SK-N-SH (cell line): ENCODE results near the gene ZMAT2. TPM values are rescaled to one million over a fixed set of nuclear protein-coding genes. Genes with fewer than 3 reads are reported as not detected.
A peak's percentile ranks its signal among the peaks of the same experiment; 100 is the strongest.

Source experiments
- CTCF ChIA-PET: fragments of 300-600, 350-600 bp; formaldehyde crosslinking; extraction: SDS; loops from one replicate; lab custom pipeline; 2021; lab: Yijun Ruan, JAX
- POLR2A ChIA-PET: fragments of 350-600 bp; sonication (Branson Sonifier 250); formaldehyde crosslinking; extraction: SDS; loops from one replicate; lab custom pipeline; 2020; ENCODE audit warnings: antibody characterized with exemption, inconsistent platforms; lab: Yijun Ruan, JAX
- DNase-seq: peaks from one replicate; pipeline ENCODE4 v3.0.0; 2012
- H2AFZ ChIP-seq: fragments of 200-600 bp; sonication (generic); 2 replicates; pipeline ENCODE4 v1.8.1; 2016; ENCODE audit warnings: antibody characterized with exemption, mild to moderate bottlenecking, low read depth
- H3F3A ChIP-seq: fragments of 200-600 bp; sonication (generic); replicated peaks from 2 replicates; pipeline ENCODE3; 2016; ENCODE audit warnings: antibody characterized with exemption, mild to moderate bottlenecking; ENCODE audit not compliant: insufficient read depth
- H3K27ac ChIP-seq, 2 experiments: fragments of 200-500 bp in 1 of 2; fragments of 200-600 bp in 1 of 2; sonication (Bioruptor generic) in 1 of 2; sonication (generic), shearing (Covaris generic) in 1 of 2; 2 replicates each; pipeline versions ENCODE4 v1.5.1 to v1.6.1; 2014 to 2016; ENCODE audit warnings: low read depth in 2 of 2, inconsistent platforms in 1 of 2, low read length in 1 of 2, mild to moderate bottlenecking in 1 of 2, mixed read lengths in 1 of 2
- H3K27me3 ChIP-seq: fragments of 200-600 bp; sonication (generic), shearing (Covaris generic); 2 replicates; pipeline ENCODE4 v1.6.1; 2016; ENCODE audit warnings: mixed run types; ENCODE audit not compliant: insufficient read depth
- H3K36me3 ChIP-seq, 2 experiments: fragments of 200-500 bp in 1 of 2; fragments of 200-600 bp in 1 of 2; sonication (Bioruptor generic) in 1 of 2; sonication (generic) in 1 of 2; replicated peaks in 1 of 2; 2 replicates each; pipeline versions ENCODE3 to v1.5.1; 2014 to 2016; ENCODE audit warnings: low read length in 1 of 2, mild to moderate bottlenecking in 1 of 2; ENCODE audit not compliant: insufficient read depth in 2 of 2, control insufficient read depth in 1 of 2
- H3K4me1 ChIP-seq, 2 experiments: fragments of 200-500 bp in 1 of 2; fragments of 200-600 bp in 1 of 2; sonication (Bioruptor generic) in 1 of 2; sonication (generic), shearing (Covaris generic) in 1 of 2; 2 replicates each; pipeline versions ENCODE4 v1.5.1 to v1.6.1; 2014 to 2016; ENCODE audit warnings: low read depth in 1 of 2, low read length in 1 of 2, mixed run types in 1 of 2; ENCODE audit not compliant: insufficient read depth in 2 of 2, control insufficient read depth in 1 of 2
- H3K4me2 ChIP-seq: fragments of 200-600 bp; sonication (generic), shearing (Covaris generic); 2 replicates; pipeline ENCODE4 v1.6.1; 2017; ENCODE audit warnings: mixed run types
- H3K4me3 ChIP-seq, 2 experiments: fragments of 200-500 bp in 1 of 2; fragments of 200-600 bp in 1 of 2; sonication (Bioruptor generic) in 1 of 2; sonication (generic), shearing (Covaris generic) in 1 of 2; 2 replicates each; pipeline versions ENCODE4 v1.5.1 to v1.8.1; 2014 to 2016; ENCODE audit warnings: low read depth in 2 of 2, inconsistent platforms in 1 of 2, low read length in 1 of 2, mild to moderate bottlenecking in 1 of 2, mixed read lengths in 1 of 2, moderate library complexity in 1 of 2
- H3K79me2 ChIP-seq: fragments of 200-600 bp; sonication (generic); 2 replicates; pipeline ENCODE4 v1.8.1; 2017; ENCODE audit warnings: mild to moderate bottlenecking; ENCODE audit not compliant: insufficient read depth
- H3K9ac ChIP-seq: fragments of 200-600 bp; sonication (generic); 2 replicates; pipeline ENCODE4 v1.6.1; 2017; ENCODE audit warnings: mixed run types
- H3K9me2 ChIP-seq: fragments of 200-600 bp; sonication (generic); 2 replicates; pipeline ENCODE4 v1.6.1; 2017; ENCODE audit warnings: mixed run types
- H3K9me3 ChIP-seq: fragments of 200-600 bp; sonication (generic); 2 replicates; pipeline ENCODE4 v1.6.1; 2017; ENCODE audit warnings: mixed run types, mild to moderate bottlenecking, moderate library complexity
- H4K20me1 ChIP-seq: fragments of 200-600 bp; sonication (generic); 2 replicates; pipeline ENCODE4 v1.6.1; 2017; ENCODE audit warnings: mild to moderate bottlenecking, mixed run types; ENCODE audit not compliant: insufficient read depth
- CHD2 ChIP-seq: fragments of 150-350 bp; IDR thresholded peaks from 2 replicates; pipeline ENCODE4 v1.6.1; 2018; ENCODE audit warnings: low read length; ENCODE audit not compliant: partially characterized antibody
- ELF1 ChIP-seq: IDR thresholded peaks from 2 replicates; pipeline ENCODE4 v1.4.0; 2012
- EP300 ChIP-seq, 2 experiments: IDR thresholded peaks; 2 replicates each; pipeline versions ENCODE4 v1.4.0 to v1.6.1; 2012; ENCODE audit warnings: borderline replicate concordance in 1 of 2, low read depth in 1 of 2, low read length in 1 of 2
- EZH2phosphoT487 ChIP-seq: fragments of 200-600 bp; sonication (generic); IDR thresholded peaks from 2 replicates; pipeline ENCODE4 v1.6.1; 2017; ENCODE audit warnings: low read depth, mixed run types, mild to moderate bottlenecking, antibody characterized with exemption, moderate library complexity, borderline replicate concordance
- FOSL2 ChIP-seq: IDR thresholded peaks from 2 replicates; pipeline ENCODE4 v1.4.0; 2012; ENCODE audit warnings: low read depth, mild to moderate bottlenecking, moderate library complexity, borderline replicate concordance
- FOXJ3 ChIP-seq: sonication (generic); formaldehyde crosslinking; IDR thresholded peaks from 2 replicates; pipeline ENCODE4 v1.5.1; 2020; ENCODE audit warnings: mild to moderate bottlenecking, missing genetic modification reagents
- FOXM1 ChIP-seq: IDR thresholded peaks from 2 replicates; pipeline ENCODE4 v1.4.0; 2012; ENCODE audit warnings: low read depth, mild to moderate bottlenecking
- GABPA ChIP-seq: IDR thresholded peaks from 2 replicates; pipeline ENCODE4 v1.4.0; 2012; ENCODE audit warnings: low read depth, mild to moderate bottlenecking
- GATA2 ChIP-seq: sonication (generic); formaldehyde crosslinking; IDR thresholded peaks from 2 replicates; pipeline ENCODE4 v1.5.0; 2020; ENCODE audit warnings: mild to moderate bottlenecking, missing genetic modification reagents
- JUND ChIP-seq: IDR thresholded peaks from 2 replicates; pipeline ENCODE4 v1.4.0; 2012
- MEF2A ChIP-seq: IDR thresholded peaks from 2 replicates; pipeline ENCODE4 v1.4.0; 2012; ENCODE audit warnings: low read depth, borderline replicate concordance
- NFIC ChIP-seq: IDR thresholded peaks from 2 replicates; pipeline ENCODE4 v1.4.0; 2012; ENCODE audit warnings: borderline replicate concordance
- POLR2AphosphoS5 ChIP-seq: IDR thresholded peaks from 2 replicates; pipeline ENCODE4 v1.6.1; 2012; ENCODE audit warnings: low read depth, low read length
- RFX5 ChIP-seq: IDR thresholded peaks from 2 replicates; pipeline ENCODE4 v1.6.1; 2012; ENCODE audit warnings: mild to moderate bottlenecking, improper control_type of control experiment, low read length
- RXRA ChIP-seq: IDR thresholded peaks from 2 replicates; pipeline ENCODE4 v1.4.0; 2012; ENCODE audit warnings: low read depth, mild to moderate bottlenecking, borderline replicate concordance
- SIN3A ChIP-seq: IDR thresholded peaks from 2 replicates; pipeline ENCODE4 v1.6.1; 2012; ENCODE audit warnings: low read depth, mild to moderate bottlenecking, low read length, moderate library complexity, borderline replicate concordance
- SMC3 ChIP-seq: IDR thresholded peaks from 2 replicates; pipeline ENCODE4 v1.6.1; 2012; ENCODE audit warnings: low read depth, low read length, improper control_type of control experiment
- TAF1 ChIP-seq: IDR thresholded peaks from 2 replicates; pipeline ENCODE4 v1.6.1; 2012; ENCODE audit warnings: low read depth, mild to moderate bottlenecking, low read length, moderate library complexity, borderline replicate concordance
- TCF12 ChIP-seq: IDR thresholded peaks from 2 replicates; pipeline ENCODE4 v1.4.0; 2012
- YY1 ChIP-seq: IDR thresholded peaks from 2 replicates; pipeline ENCODE4 v1.4.0; 2012; ENCODE audit warnings: low read depth, mild to moderate bottlenecking
- WGBS: methylation state at CpG from one replicate; pipeline ENCODE4 v1.1.6; 2017; ENCODE audit warnings: low lambda C conversion rate; 5-methylcytosine and 5-hydroxymethylcytosine counted together
- polyA plus RNA-seq, 3 experiments: library from polyadenylated mRNA; depleted of rRNA; stranded (reverse); fragments of >200 nt; gene quantifications; 2 replicates each; pipeline ENCODE4 v1.2.3, GENCODE V29; 2012
- TF ChIP-seq, protein P1 (sequence below): IDR thresholded peaks from 2 replicates; pipeline ENCODE4 v1.4.0; 2012; ENCODE audit warnings: low read depth, borderline replicate concordance
- TF ChIP-seq, protein P2 (sequence below): fragments of 200-600 bp; sonication (generic); IDR thresholded peaks from 2 replicates; pipeline ENCODE4 v1.6.1; 2017; ENCODE audit warnings: antibody characterized with exemption, mild to moderate bottlenecking, moderate library complexity

ZMAT2 gene
- polyA plus RNA-seq, 1 of the 3 experiments (the other 2 are of a cell fraction): 30.9 TPM

DNA sequence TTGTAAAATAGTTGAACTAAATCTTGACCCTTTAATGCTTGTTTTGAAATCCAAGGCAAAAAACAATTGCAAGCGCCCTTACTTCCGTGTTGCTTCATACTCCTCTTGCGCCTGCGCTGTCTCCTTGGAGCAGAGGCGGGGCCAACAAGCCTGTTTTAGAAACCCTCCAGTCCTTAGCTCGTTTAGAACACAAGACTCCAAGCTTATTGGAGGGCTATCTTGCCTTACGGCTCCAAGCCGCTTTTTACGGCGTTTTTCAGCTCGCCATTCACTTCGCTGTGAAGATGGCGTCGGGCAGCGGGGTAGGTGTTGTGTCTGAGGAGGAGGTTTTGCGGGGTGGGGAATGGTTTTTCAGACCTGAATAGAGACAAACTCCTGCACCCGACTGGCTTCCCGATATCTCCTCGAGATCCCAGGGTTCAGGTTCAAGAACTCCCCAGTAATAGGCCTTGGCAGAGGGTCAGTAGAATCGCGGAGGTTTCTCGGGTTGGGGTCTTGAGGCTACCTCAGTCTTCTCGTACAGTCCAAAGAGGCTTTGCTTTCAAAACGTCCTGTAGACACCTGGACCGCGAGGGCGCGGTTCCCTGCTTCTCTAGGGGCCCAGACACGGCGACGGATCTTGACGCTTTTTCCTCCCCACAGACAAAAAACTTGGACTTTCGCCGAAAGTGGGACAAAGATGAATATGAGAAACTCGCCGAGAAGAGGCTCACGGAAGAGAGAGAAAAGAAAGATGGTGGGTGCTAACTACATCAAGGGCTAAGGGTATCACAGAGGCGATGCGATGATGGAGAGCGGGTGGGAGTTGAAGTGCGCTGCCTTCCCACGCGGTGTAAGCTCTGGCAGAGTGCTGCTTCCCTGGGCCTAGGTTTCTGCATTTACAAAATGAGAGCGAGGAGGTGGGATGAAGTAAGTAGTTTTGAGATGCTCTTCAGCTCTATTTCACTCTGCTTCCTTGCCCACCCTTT, at the start of gene ZMAT2 (continued):
- TF ChIP-seq, protein P1, sequence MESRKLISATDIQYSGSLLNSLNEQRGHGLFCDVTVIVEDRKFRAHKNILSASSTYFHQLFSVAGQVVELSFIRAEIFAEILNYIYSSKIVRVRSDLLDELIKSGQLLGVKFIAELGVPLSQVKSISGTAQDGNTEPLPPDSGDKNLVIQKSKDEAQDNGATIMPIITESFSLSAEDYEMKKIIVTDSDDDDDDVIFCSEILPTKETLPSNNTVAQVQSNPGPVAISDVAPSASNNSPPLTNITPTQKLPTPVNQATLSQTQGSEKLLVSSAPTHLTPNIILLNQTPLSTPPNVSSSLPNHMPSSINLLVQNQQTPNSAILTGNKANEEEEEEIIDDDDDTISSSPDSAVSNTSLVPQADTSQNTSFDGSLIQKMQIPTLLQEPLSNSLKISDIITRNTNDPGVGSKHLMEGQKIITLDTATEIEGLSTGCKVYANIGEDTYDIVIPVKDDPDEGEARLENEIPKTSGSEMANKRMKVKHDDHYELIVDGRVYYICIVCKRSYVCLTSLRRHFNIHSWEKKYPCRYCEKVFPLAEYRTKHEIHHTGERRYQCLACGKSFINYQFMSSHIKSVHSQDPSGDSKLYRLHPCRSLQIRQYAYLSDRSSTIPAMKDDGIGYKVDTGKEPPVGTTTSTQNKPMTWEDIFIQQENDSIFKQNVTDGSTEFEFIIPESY: peak; percentile 78; the same call in 1 of the 2 replicates
- TF ChIP-seq RFX5 (no peak), NFIC (0 out of 2 replicates have a peak, but pooled peaks have one; percentile 45), SMC3 (no peak), GABPA (no peak; the same call in 1 of the 2 replicates), FOXJ3 (CRISPR knock-in tag) (no peak), JUND (no peak), FOSL2 (no peak; the same call in 1 of the 2 replicates), TAF1 (peak; percentile 97), GATA2 (CRISPR knock-in tag) (no peak), RXRA (no peak), SIN3A (peak; percentile 73; the same call in 1 of the 2 replicates), CHD2 (peak; percentile 81), MEF2A (no peak), YY1 (peak; percentile 97), FOXM1 (no peak)
- TF ChIP-seq, all 33 proteins: peak for 14

DNA sequence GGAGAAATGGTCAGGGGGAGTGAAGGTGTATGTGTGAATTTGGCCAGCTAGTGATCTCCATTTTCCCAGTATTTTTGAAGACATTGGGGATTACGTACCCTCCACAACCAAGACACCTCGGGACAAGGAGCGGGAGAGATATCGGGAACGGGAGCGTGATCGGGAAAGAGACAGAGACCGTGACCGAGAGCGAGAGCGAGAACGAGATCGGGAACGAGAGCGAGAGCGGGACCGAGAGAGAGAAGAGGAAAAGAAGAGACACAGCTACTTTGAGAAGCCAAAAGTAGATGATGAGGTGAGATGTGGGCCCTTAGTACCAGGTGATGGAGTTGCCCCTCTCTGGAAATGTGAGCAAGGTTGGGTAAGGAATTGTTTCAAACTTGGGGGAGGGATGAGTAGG, 41.4 kb upstream of the ZMAT2 start:
- Histone ChIP-seq H4K20me1 (no peaks in the 10 kb centered on the region), H3K4me2 (no peak overlapping the region), H3K9me3 (no peaks in the 10 kb centered on the region), H3K4me1 (no peaks in the 10 kb centered on the region; a peak in 1 of 4 replicates), H3K27me3 (no peaks in the 10 kb centered on the region), H3F3A (peaks cover 16% of the 10 kb centered on the region), H3K36me3 (peaks cover 65 to 79% of the 10 kb centered on the region in 2 experiments)
- ChIA-PET POLR2A (no interaction called here), CTCF (interaction anchor here (0.6 to 0.7 kb wide), 2 partner anchors 307 to 1392 kb away, joined by 3 read pairs; no protein-coding TSS in a partner anchor)
- WGBS: 97% methylated on average over 17 of the region's 17 CpGs
- no peak for DNase-seq
- TF ChIP-seq, protein P1: no peak
- no peak for TF ChIP-seq RXRA
- TF ChIP-seq EZH2phosphoT487: no peak
- TF ChIP-seq ELF1: no peak
- no peak for TF ChIP-seq EP300 (IDR thresholded peaks at IDR 0.05; ENCODE audit: borderline replicate concordance in 1 of 2, low read depth in 1 of 2, low read length in 1 of 2)
- no peak for TF ChIP-seq NFIC
- no peak for TF ChIP-seq SIN3A
- no peak for TF ChIP-seq POLR2AphosphoS5
- TF ChIP-seq, protein P2, sequence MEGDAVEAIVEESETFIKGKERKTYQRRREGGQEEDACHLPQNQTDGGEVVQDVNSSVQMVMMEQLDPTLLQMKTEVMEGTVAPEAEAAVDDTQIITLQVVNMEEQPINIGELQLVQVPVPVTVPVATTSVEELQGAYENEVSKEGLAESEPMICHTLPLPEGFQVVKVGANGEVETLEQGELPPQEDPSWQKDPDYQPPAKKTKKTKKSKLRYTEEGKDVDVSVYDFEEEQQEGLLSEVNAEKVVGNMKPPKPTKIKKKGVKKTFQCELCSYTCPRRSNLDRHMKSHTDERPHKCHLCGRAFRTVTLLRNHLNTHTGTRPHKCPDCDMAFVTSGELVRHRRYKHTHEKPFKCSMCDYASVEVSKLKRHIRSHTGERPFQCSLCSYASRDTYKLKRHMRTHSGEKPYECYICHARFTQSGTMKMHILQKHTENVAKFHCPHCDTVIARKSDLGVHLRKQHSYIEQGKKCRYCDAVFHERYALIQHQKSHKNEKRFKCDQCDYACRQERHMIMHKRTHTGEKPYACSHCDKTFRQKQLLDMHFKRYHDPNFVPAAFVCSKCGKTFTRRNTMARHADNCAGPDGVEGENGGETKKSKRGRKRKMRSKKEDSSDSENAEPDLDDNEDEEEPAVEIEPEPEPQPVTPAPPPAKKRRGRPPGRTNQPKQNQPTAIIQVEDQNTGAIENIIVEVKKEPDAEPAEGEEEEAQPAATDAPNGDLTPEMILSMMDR: no peak
- TF ChIP-seq TCF12: no peak
- TF ChIP-seq TAF1: no peak
- no peak for TF ChIP-seq SMC3
- no peak for TF ChIP-seq RFX5
- TF ChIP-seq JUND: no peak
- TF ChIP-seq, all 33 proteins: peak for 0
- H3K4me3 ChIP-seq: no peak overlapping the region
- H3K9me2 ChIP-seq: no peaks in the 10 kb centered on the region
- no peaks in the 10 kb centered on the region for H3K79me2 ChIP-seq
- no peak overlapping the region for H2AFZ ChIP-seq
- no peak overlapping the region for H3K9ac ChIP-seq
- no peak overlapping the region for H3K27ac ChIP-seq
